SK-N-SH (cell line): ENCODE results near the gene KRTAP16-1. TPM values are rescaled to one million over a fixed set of nuclear protein-coding genes. Genes with fewer than 3 reads are reported as not detected.

Experiments
- CTCF ChIA-PET: fragments of 300-600, 350-600 bp; formaldehyde crosslinking; extraction: SDS; loops from one replicate; lab custom pipeline; 2021; lab: Yijun Ruan, JAX
- POLR2A ChIA-PET: fragments of 350-600 bp; sonication (Branson Sonifier 250); formaldehyde crosslinking; extraction: SDS; loops from one replicate; lab custom pipeline; 2020; ENCODE audit warnings: antibody characterized with exemption, inconsistent platforms; lab: Yijun Ruan, JAX
- DNase-seq: peaks from one replicate; pipeline ENCODE4 v3.0.0; 2012
- H2AFZ ChIP-seq: fragments of 200-600 bp; sonication (generic); 2 replicates; pipeline ENCODE4 v1.8.1; 2016; ENCODE audit warnings: antibody characterized with exemption, mild to moderate bottlenecking, low read depth
- H3F3A ChIP-seq: fragments of 200-600 bp; sonication (generic); replicated peaks from 2 replicates; pipeline ENCODE3; 2016; ENCODE audit warnings: antibody characterized with exemption, mild to moderate bottlenecking; ENCODE audit not compliant: insufficient read depth
- H3K27ac ChIP-seq, 2 experiments: fragments of 200-500 bp in 1 of 2; fragments of 200-600 bp in 1 of 2; sonication (Bioruptor generic) in 1 of 2; sonication (generic), shearing (Covaris generic) in 1 of 2; 2 replicates each; pipeline versions ENCODE4 v1.5.1 to v1.6.1; 2014 to 2016; ENCODE audit warnings: low read depth in 2 of 2, inconsistent platforms in 1 of 2, low read length in 1 of 2, mild to moderate bottlenecking in 1 of 2, mixed read lengths in 1 of 2
- H3K27me3 ChIP-seq: fragments of 200-600 bp; sonication (generic), shearing (Covaris generic); 2 replicates; pipeline ENCODE4 v1.6.1; 2016; ENCODE audit warnings: mixed run types; ENCODE audit not compliant: insufficient read depth
- H3K36me3 ChIP-seq, 2 experiments: fragments of 200-500 bp in 1 of 2; fragments of 200-600 bp in 1 of 2; sonication (Bioruptor generic) in 1 of 2; sonication (generic) in 1 of 2; replicated peaks in 1 of 2; 2 replicates each; pipeline versions ENCODE3 to v1.5.1; 2014 to 2016; ENCODE audit warnings: low read length in 1 of 2, mild to moderate bottlenecking in 1 of 2; ENCODE audit not compliant: insufficient read depth in 2 of 2, control insufficient read depth in 1 of 2
- H3K4me1 ChIP-seq, 2 experiments: fragments of 200-500 bp in 1 of 2; fragments of 200-600 bp in 1 of 2; sonication (Bioruptor generic) in 1 of 2; sonication (generic), shearing (Covaris generic) in 1 of 2; 2 replicates each; pipeline versions ENCODE4 v1.5.1 to v1.6.1; 2014 to 2016; ENCODE audit warnings: low read depth in 1 of 2, low read length in 1 of 2, mixed run types in 1 of 2; ENCODE audit not compliant: insufficient read depth in 2 of 2, control insufficient read depth in 1 of 2
- H3K4me2 ChIP-seq: fragments of 200-600 bp; sonication (generic), shearing (Covaris generic); 2 replicates; pipeline ENCODE4 v1.6.1; 2017; ENCODE audit warnings: mixed run types
- H3K4me3 ChIP-seq, 2 experiments: fragments of 200-500 bp in 1 of 2; fragments of 200-600 bp in 1 of 2; sonication (Bioruptor generic) in 1 of 2; sonication (generic), shearing (Covaris generic) in 1 of 2; 2 replicates each; pipeline versions ENCODE4 v1.5.1 to v1.8.1; 2014 to 2016; ENCODE audit warnings: low read depth in 2 of 2, inconsistent platforms in 1 of 2, low read length in 1 of 2, mild to moderate bottlenecking in 1 of 2, mixed read lengths in 1 of 2, moderate library complexity in 1 of 2
- H3K79me2 ChIP-seq: fragments of 200-600 bp; sonication (generic); 2 replicates; pipeline ENCODE4 v1.8.1; 2017; ENCODE audit warnings: mild to moderate bottlenecking; ENCODE audit not compliant: insufficient read depth
- H3K9ac ChIP-seq: fragments of 200-600 bp; sonication (generic); 2 replicates; pipeline ENCODE4 v1.6.1; 2017; ENCODE audit warnings: mixed run types
- H3K9me2 ChIP-seq: fragments of 200-600 bp; sonication (generic); 2 replicates; pipeline ENCODE4 v1.6.1; 2017; ENCODE audit warnings: mixed run types
- H3K9me3 ChIP-seq: fragments of 200-600 bp; sonication (generic); 2 replicates; pipeline ENCODE4 v1.6.1; 2017; ENCODE audit warnings: mixed run types, mild to moderate bottlenecking, moderate library complexity
- H4K20me1 ChIP-seq: fragments of 200-600 bp; sonication (generic); 2 replicates; pipeline ENCODE4 v1.6.1; 2017; ENCODE audit warnings: mild to moderate bottlenecking, mixed run types; ENCODE audit not compliant: insufficient read depth
- CHD2 ChIP-seq: fragments of 150-350 bp; IDR thresholded peaks from 2 replicates; pipeline ENCODE4 v1.6.1; 2018; ENCODE audit warnings: low read length; ENCODE audit not compliant: partially characterized antibody
- EP300 ChIP-seq, 2 experiments: IDR thresholded peaks; 2 replicates each; pipeline versions ENCODE4 v1.4.0 to v1.6.1; 2012; ENCODE audit warnings: borderline replicate concordance in 1 of 2, low read depth in 1 of 2, low read length in 1 of 2
- EZH2phosphoT487 ChIP-seq: fragments of 200-600 bp; sonication (generic); IDR thresholded peaks from 2 replicates; pipeline ENCODE4 v1.6.1; 2017; ENCODE audit warnings: low read depth, mixed run types, mild to moderate bottlenecking, antibody characterized with exemption, moderate library complexity, borderline replicate concordance
- FOSL2 ChIP-seq: IDR thresholded peaks from 2 replicates; pipeline ENCODE4 v1.4.0; 2012; ENCODE audit warnings: low read depth, mild to moderate bottlenecking, moderate library complexity, borderline replicate concordance
- FOXJ3 ChIP-seq: sonication (generic); formaldehyde crosslinking; IDR thresholded peaks from 2 replicates; pipeline ENCODE4 v1.5.1; 2020; ENCODE audit warnings: mild to moderate bottlenecking, missing genetic modification reagents
- FOXM1 ChIP-seq: IDR thresholded peaks from 2 replicates; pipeline ENCODE4 v1.4.0; 2012; ENCODE audit warnings: low read depth, mild to moderate bottlenecking
- GATA2 ChIP-seq: sonication (generic); formaldehyde crosslinking; IDR thresholded peaks from 2 replicates; pipeline ENCODE4 v1.5.0; 2020; ENCODE audit warnings: mild to moderate bottlenecking, missing genetic modification reagents
- JUND ChIP-seq: IDR thresholded peaks from 2 replicates; pipeline ENCODE4 v1.4.0; 2012
- MEF2A ChIP-seq: IDR thresholded peaks from 2 replicates; pipeline ENCODE4 v1.4.0; 2012; ENCODE audit warnings: low read depth, borderline replicate concordance
- MXI1 ChIP-seq: IDR thresholded peaks from 2 replicates; pipeline ENCODE4 v1.6.1; 2012; ENCODE audit warnings: mild to moderate bottlenecking, low read depth, low read length, improper control_type of control experiment
- NRF1 ChIP-seq: IDR thresholded peaks from 2 replicates; pipeline ENCODE4 v1.6.1; 2012; ENCODE audit warnings: low read depth, mild to moderate bottlenecking, low read length
- POLR2AphosphoS5 ChIP-seq: IDR thresholded peaks from 2 replicates; pipeline ENCODE4 v1.6.1; 2012; ENCODE audit warnings: low read depth, low read length
- RFX5 ChIP-seq: IDR thresholded peaks from 2 replicates; pipeline ENCODE4 v1.6.1; 2012; ENCODE audit warnings: mild to moderate bottlenecking, improper control_type of control experiment, low read length
- RXRA ChIP-seq: IDR thresholded peaks from 2 replicates; pipeline ENCODE4 v1.4.0; 2012; ENCODE audit warnings: low read depth, mild to moderate bottlenecking, borderline replicate concordance
- SIN3A ChIP-seq: IDR thresholded peaks from 2 replicates; pipeline ENCODE4 v1.6.1; 2012; ENCODE audit warnings: low read depth, mild to moderate bottlenecking, low read length, moderate library complexity, borderline replicate concordance
- SMC3 ChIP-seq: IDR thresholded peaks from 2 replicates; pipeline ENCODE4 v1.6.1; 2012; ENCODE audit warnings: low read depth, low read length, improper control_type of control experiment
- TEAD4 ChIP-seq: IDR thresholded peaks from 2 replicates; pipeline ENCODE4 v1.4.0; 2012; ENCODE audit warnings: mild to moderate bottlenecking, borderline replicate concordance; ENCODE audit not compliant: insufficient read depth
- USF1 ChIP-seq: IDR thresholded peaks from 2 replicates; pipeline ENCODE4 v1.4.0; 2012; ENCODE audit warnings: low read depth, borderline replicate concordance
- WGBS: methylation state at CpG from one replicate; pipeline ENCODE4 v1.1.6; 2017; ENCODE audit warnings: low lambda C conversion rate; 5-methylcytosine and 5-hydroxymethylcytosine counted together
- polyA plus RNA-seq, 3 experiments: library from polyadenylated mRNA; depleted of rRNA; stranded (reverse); fragments of >200 nt; gene quantifications; 2 replicates each; pipeline ENCODE4 v1.2.3, GENCODE V29; 2012
- TF ChIP-seq, protein P1 (sequence below): fragments of 150-350 bp; IDR thresholded peaks from 2 replicates; pipeline ENCODE4 v1.6.1; 2016; ENCODE audit warnings: mild to moderate bottlenecking, low read depth, low read length
- TF ChIP-seq, protein P2 (sequence below): IDR thresholded peaks from 2 replicates; pipeline ENCODE4 v1.6.1; 2012; ENCODE audit warnings: mild to moderate bottlenecking, low read depth, low read length, moderate library complexity
- TF ChIP-seq, protein P3 (sequence below): IDR thresholded peaks from 2 replicates; pipeline ENCODE4 v1.4.0; 2012; ENCODE audit warnings: low read depth

Gene KRTAP16-1
- polyA plus RNA-seq, 1 of the 3 experiments (the other 2 are of a cell fraction) = not detected

GRCh38 chr17:41334385-41335305, 25.5 kb upstream of the KRTAP16-1 start:
- no peak overlapping the region for H3K4me3 ChIP-seq
- CTCF ChIA-PET = interaction anchor here (0.6 to 2.2 kb wide), 2 partner anchors 13 to 1902 kb away, joined by 3 to 9 read pairs; no protein-coding TSS in a partner anchor
- no peak overlapping the region for H3K4me2 ChIP-seq
- 41% methylated on average over 5 of the region's 6 CpGs for WGBS
- no peaks in the 10 kb centered on the region for H3F3A ChIP-seq
- H3K4me1 ChIP-seq = no peaks in the 10 kb centered on the region
- no peak overlapping the region for H3K9ac ChIP-seq
- no peaks in the 10 kb centered on the region for H3K79me2 ChIP-seq
- no peaks in the 10 kb centered on the region for H3K9me2 ChIP-seq
- no peaks in the 10 kb centered on the region for H4K20me1 ChIP-seq
- H2AFZ ChIP-seq = no peak overlapping the region
- H3K27ac ChIP-seq = no peak overlapping the region
- POLR2A ChIA-PET = no interaction called here
- no peaks in the 10 kb centered on the region for H3K36me3 ChIP-seq
- no peaks in the 10 kb centered on the region for H3K27me3 ChIP-seq
- TF ChIP-seq TEAD4 = no peak
- no peak for TF ChIP-seq NRF1
- no peak for TF ChIP-seq GATA2
- TF ChIP-seq RXRA = no peak
- no peak for TF ChIP-seq EP300 (IDR thresholded peaks at IDR 0.05; ENCODE audit: borderline replicate concordance in 1 of 2, low read depth in 1 of 2, low read length in 1 of 2)
- TF ChIP-seq EZH2phosphoT487 = no peak
- no peak for TF ChIP-seq FOXJ3 (CRISPR knock-in tag)
- no peak for TF ChIP-seq RFX5
- TF ChIP-seq, all 33 proteins: peak for 0
- H3K9me3 ChIP-seq = no peaks in the 10 kb centered on the region
- no peak for DNase-seq

DNA sequence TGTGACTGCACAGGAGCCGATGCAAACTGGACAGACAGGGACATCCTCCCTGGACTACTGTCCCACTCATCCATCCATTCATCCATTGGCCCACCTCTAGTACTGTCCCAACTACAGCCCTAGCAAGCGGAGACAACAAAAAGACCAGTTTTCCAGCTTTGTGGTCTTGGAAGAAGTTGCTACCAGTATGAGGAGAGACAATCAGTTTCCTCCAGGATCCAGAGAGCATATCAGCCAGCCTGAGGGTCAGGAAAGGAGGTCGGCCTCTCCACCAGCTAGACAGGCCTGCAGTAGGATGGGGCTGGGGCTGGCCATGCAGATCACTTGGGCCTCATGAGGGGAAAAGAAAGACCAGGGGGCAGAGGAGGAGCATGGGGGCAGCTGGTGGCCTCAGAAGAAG, 24.7 kb upstream of the KRTAP16-1 start:
- CTCF ChIA-PET = interaction anchor here (0.6 to 2.2 kb wide), 2 partner anchors 12 to 1901 kb away, joined by 3 to 9 read pairs; no protein-coding TSS in a partner anchor
- TF ChIP-seq FOSL2 (no peak), TEAD4 (no peak), CHD2 (no peak), FOXM1 (no peak), SIN3A (no peak), EZH2phosphoT487 (no peak), JUND (no peak), USF1 (no peak), SMC3 (no peak), MXI1 (no peak), MEF2A (no peak), EP300 (IDR thresholded peaks at IDR 0.05; ENCODE audit: borderline replicate concordance in 1 of 2, low read depth in 1 of 2, low read length in 1 of 2) (no peak), POLR2AphosphoS5 (no peak)
- TF ChIP-seq, protein P1, sequence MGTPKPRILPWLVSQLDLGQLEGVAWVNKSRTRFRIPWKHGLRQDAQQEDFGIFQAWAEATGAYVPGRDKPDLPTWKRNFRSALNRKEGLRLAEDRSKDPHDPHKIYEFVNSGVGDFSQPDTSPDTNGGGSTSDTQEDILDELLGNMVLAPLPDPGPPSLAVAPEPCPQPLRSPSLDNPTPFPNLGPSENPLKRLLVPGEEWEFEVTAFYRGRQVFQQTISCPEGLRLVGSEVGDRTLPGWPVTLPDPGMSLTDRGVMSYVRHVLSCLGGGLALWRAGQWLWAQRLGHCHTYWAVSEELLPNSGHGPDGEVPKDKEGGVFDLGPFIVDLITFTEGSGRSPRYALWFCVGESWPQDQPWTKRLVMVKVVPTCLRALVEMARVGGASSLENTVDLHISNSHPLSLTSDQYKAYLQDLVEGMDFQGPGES = no peak
- TF ChIP-seq, protein P2, sequence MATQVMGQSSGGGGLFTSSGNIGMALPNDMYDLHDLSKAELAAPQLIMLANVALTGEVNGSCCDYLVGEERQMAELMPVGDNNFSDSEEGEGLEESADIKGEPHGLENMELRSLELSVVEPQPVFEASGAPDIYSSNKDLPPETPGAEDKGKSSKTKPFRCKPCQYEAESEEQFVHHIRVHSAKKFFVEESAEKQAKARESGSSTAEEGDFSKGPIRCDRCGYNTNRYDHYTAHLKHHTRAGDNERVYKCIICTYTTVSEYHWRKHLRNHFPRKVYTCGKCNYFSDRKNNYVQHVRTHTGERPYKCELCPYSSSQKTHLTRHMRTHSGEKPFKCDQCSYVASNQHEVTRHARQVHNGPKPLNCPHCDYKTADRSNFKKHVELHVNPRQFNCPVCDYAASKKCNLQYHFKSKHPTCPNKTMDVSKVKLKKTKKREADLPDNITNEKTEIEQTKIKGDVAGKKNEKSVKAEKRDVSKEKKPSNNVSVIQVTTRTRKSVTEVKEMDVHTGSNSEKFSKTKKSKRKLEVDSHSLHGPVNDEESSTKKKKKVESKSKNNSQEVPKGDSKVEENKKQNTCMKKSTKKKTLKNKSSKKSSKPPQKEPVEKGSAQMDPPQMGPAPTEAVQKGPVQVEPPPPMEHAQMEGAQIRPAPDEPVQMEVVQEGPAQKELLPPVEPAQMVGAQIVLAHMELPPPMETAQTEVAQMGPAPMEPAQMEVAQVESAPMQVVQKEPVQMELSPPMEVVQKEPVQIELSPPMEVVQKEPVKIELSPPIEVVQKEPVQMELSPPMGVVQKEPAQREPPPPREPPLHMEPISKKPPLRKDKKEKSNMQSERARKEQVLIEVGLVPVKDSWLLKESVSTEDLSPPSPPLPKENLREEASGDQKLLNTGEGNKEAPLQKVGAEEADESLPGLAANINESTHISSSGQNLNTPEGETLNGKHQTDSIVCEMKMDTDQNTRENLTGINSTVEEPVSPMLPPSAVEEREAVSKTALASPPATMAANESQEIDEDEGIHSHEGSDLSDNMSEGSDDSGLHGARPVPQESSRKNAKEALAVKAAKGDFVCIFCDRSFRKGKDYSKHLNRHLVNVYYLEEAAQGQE = no peak
- TF ChIP-seq, protein P3, sequence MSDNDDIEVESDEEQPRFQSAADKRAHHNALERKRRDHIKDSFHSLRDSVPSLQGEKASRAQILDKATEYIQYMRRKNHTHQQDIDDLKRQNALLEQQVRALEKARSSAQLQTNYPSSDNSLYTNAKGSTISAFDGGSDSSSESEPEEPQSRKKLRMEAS = no peak

More for the DNA sequence above, 24.7 kb upstream of the KRTAP16-1 start:
- POLR2A ChIA-PET = no interaction called here
- no peaks in the 10 kb centered on the region for H4K20me1 ChIP-seq
- no peak overlapping the region for H3K4me3 ChIP-seq
- H3K36me3 ChIP-seq = no peaks in the 10 kb centered on the region
- H3K79me2 ChIP-seq = no peaks in the 10 kb centered on the region
- H3K9me2 ChIP-seq = no peaks in the 10 kb centered on the region
- no peaks in the 10 kb centered on the region for H3K27me3 ChIP-seq
- H3K9ac ChIP-seq = no peak overlapping the region
- no peak overlapping the region for H3K4me2 ChIP-seq
- no peaks in the 10 kb centered on the region for H3K9me3 ChIP-seq
- no peak overlapping the region for H3K27ac ChIP-seq
- WGBS = 56% methylated on average over 3 of the region's 3 CpGs
- no peaks in the 10 kb centered on the region for H3K4me1 ChIP-seq
- no peaks in the 10 kb centered on the region for H3F3A ChIP-seq
- H2AFZ ChIP-seq = no peak overlapping the region
- DNase-seq = no peak
